Liver (tissue), 9 donors: ENCODE data around the gene SLC4A3. TPM values are rescaled to one million over a fixed set of nuclear protein-coding genes. Genes with fewer than 3 reads are reported as not detected.

Experiments used
- DNase-seq: peaks from one replicate; pipeline ENCODE4 v3.0.0-alpha.2; 2017; ENCODE audit warnings: low spot score
- H3K27ac ChIP-seq, 2 donors: one replicate each; pipeline ENCODE4 v1.7.0; 2013; ENCODE audit warnings: inconsistent platforms in 2 of 2, low read length in 2 of 2, control low read depth in 1 of 2, low read depth in 1 of 2, mild to moderate bottlenecking in 1 of 2
- H3K27me3 ChIP-seq, 4 donors: one replicate each; pipeline versions ENCODE4 v1.6.1 to v1.7.0; 2013; ENCODE audit warnings: low read length in 3 of 4, inconsistent platforms in 1 of 4, mild to moderate bottlenecking in 1 of 4, moderate library complexity in 1 of 4; ENCODE audit not compliant: control insufficient read depth in 4 of 4, insufficient read depth in 4 of 4
- H3K36me3 ChIP-seq, 4 donors: one replicate each; pipeline versions ENCODE4 v1.6.1 to v1.7.0; 2013; ENCODE audit warnings: low read length in 3 of 4, mild to moderate bottlenecking in 3 of 4, low read depth in 1 of 4, moderate library complexity in 1 of 4; ENCODE audit not compliant: control insufficient read depth in 4 of 4, insufficient read depth in 3 of 4
- H3K4me1 ChIP-seq, 4 donors: one replicate each; pipeline versions ENCODE4 v1.6.1 to v1.7.0; 2013; ENCODE audit warnings: low read length in 3 of 4, mild to moderate bottlenecking in 3 of 4, moderate library complexity in 1 of 4; ENCODE audit not compliant: control insufficient read depth in 4 of 4, insufficient read depth in 4 of 4
- H3K4me3 ChIP-seq, 3 donors: one replicate each; pipeline versions ENCODE4 v1.6.1 to v1.7.0; 2013; ENCODE audit warnings: low read length in 3 of 3, control low read depth in 1 of 3, low read depth in 1 of 3, mild to moderate bottlenecking in 1 of 3
- H3K9ac ChIP-seq, 2 donors: one replicate each; pipeline ENCODE4 v1.7.0; 2013; ENCODE audit warnings: low read length in 2 of 2, mild to moderate bottlenecking in 2 of 2, moderate library complexity in 2 of 2, control low read depth in 1 of 2, low read depth in 1 of 2
- H3K9me3 ChIP-seq, 4 donors: one replicate each; pipeline versions ENCODE4 v1.6.1 to v1.7.0; 2013; ENCODE audit warnings: low read length in 3 of 4; ENCODE audit not compliant: control insufficient read depth in 4 of 4
- EGR1 ChIP-seq, 2 donors: IDR thresholded peaks; 2 replicates each; pipeline ENCODE4 v1.6.1; 2016 to 2018; ENCODE audit warnings: antibody characterized with exemption in 2 of 2, low read depth in 2 of 2
- FOXA2 ChIP-seq: IDR thresholded peaks from 2 replicates; pipeline ENCODE4 v1.6.1; 2016; ENCODE audit warnings: antibody characterized with exemption
- GABPA ChIP-seq, 2 donors: IDR thresholded peaks in 1 of 2; conservative IDR thresholded peaks in 1 of 2; 2 replicates each; pipeline ENCODE4 v1.6.1; 2016; ENCODE audit warnings: antibody characterized with exemption in 2 of 2, mild to moderate bottlenecking in 1 of 2, moderate library complexity in 1 of 2
- HNF4A ChIP-seq, 2 donors: conservative IDR thresholded peaks; 2 replicates each; pipeline ENCODE4 v1.6.1; 2016; ENCODE audit warnings: antibody characterized with exemption in 2 of 2, mild to moderate bottlenecking in 2 of 2
- HNF4G ChIP-seq: IDR thresholded peaks from 2 replicates; pipeline ENCODE4 v1.6.1; 2016; ENCODE audit warnings: antibody characterized with exemption
- JUND ChIP-seq, 2 donors: IDR thresholded peaks; 2 replicates each; pipeline ENCODE4 v1.6.1; 2016; ENCODE audit warnings: antibody characterized with exemption in 2 of 2
- RAD21 ChIP-seq, 2 donors: IDR thresholded peaks; 2 replicates each; pipeline ENCODE4 v1.6.1; 2016; ENCODE audit warnings: antibody characterized with exemption in 2 of 2, mild to moderate bottlenecking in 2 of 2
- REST ChIP-seq: IDR thresholded peaks from 2 replicates; pipeline ENCODE4 v1.6.1; 2016; ENCODE audit warnings: antibody characterized with exemption, mild to moderate bottlenecking
- RXRA ChIP-seq, 2 donors: IDR thresholded peaks; 2 replicates each; pipeline ENCODE4 v1.6.1; 2017 to 2018; ENCODE audit warnings: antibody characterized with exemption in 2 of 2, mild to moderate bottlenecking in 1 of 2
- SP1 ChIP-seq: IDR thresholded peaks from 2 replicates; pipeline ENCODE4 v1.6.1; 2018; ENCODE audit warnings: antibody characterized with exemption, mild to moderate bottlenecking
- TAF1 ChIP-seq: conservative IDR thresholded peaks from 2 replicates; pipeline ENCODE4 v1.6.1; 2016; ENCODE audit warnings: antibody characterized with exemption, mild to moderate bottlenecking
- YY1 ChIP-seq: IDR thresholded peaks from 2 replicates; pipeline ENCODE4 v1.6.1; 2016; ENCODE audit warnings: antibody characterized with exemption, mild to moderate bottlenecking
- WGBS: extraction: QIAGEN DNeasy Blood & Tissue Kit; methylation state at CpG from one replicate; pipeline ENCODE4 v1.1.7; 2013; 5-methylcytosine and 5-hydroxymethylcytosine counted together
- polyA plus RNA-seq, 2 donors: library from polyadenylated mRNA; stranded (reverse) in 1 of 2; unstranded in 1 of 2; fragments of 200-250 nt in 1 of 2; fragments of >200 nt in 1 of 2; fragmentation: Nextera tagmentation in 1 of 2; extraction: Ambion mirVana in 1 of 2; gene quantifications; one replicate each; pipeline versions ENCODE4 v1.2.1 to v1.2.3, GENCODE V29; 2013 to 2015
- total RNA-seq, 2 donors: library from RNA; depleted of rRNA; stranded (reverse); fragments of >200 nt; gene quantifications; one replicate each; pipeline ENCODE4 v1.2.3, GENCODE V29; 2014
- TF ChIP-seq, protein P1 (sequence below): IDR thresholded peaks from 2 replicates; pipeline ENCODE4 v1.6.1; 2016; ENCODE audit warnings: antibody characterized with exemption
- TF ChIP-seq, protein P2 (sequence below): IDR thresholded peaks from 2 replicates; pipeline ENCODE4 v1.6.1; 2016; ENCODE audit warnings: antibody characterized with exemption
- TF ChIP-seq, protein P3 (sequence below): IDR thresholded peaks from 2 replicates; pipeline ENCODE4 v1.6.1; 2016; ENCODE audit warnings: antibody characterized with exemption
- donor health status: healthy.
- donor health status: healthy.
- donor health status: healthy.
- donor health status: healthy.
- donor health status: healthy.

SLC4A3 gene
- total and polyA plus RNA-seq, 4 donors = 0.08 to 0.19 (median 0.08) TPM

GRCh38 chr2:219665926-219666325 lies 38.5 kb downstream of the SLC4A3 start:
- Histone ChIP-seq H3K9ac (no peak overlapping the region), H3K36me3 (no peaks in the 10 kb centered on the region), H3K9me3 (peaks cover 0 to 5% (median 2%) of the 10 kb centered on the region in 4 donors), H3K4me1 (no peaks in the 10 kb centered on the region), H3K27ac (no peak overlapping the region), H3K4me3 (no peak overlapping the region), H3K27me3 (no peaks in the 10 kb centered on the region)
- TF ChIP-seq HNF4A (conservative IDR thresholded peaks at IDR 0.05) = no peak
- no peak for TF ChIP-seq EGR1 (IDR thresholded peaks at IDR 0.05; ENCODE audit: low read depth in 2 of 2)
- TF ChIP-seq, protein P1, sequence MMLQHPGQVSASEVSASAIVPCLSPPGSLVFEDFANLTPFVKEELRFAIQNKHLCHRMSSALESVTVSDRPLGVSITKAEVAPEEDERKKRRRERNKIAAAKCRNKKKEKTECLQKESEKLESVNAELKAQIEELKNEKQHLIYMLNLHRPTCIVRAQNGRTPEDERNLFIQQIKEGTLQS = no peak
- no peak for DNase-seq
- 74% methylated on average over 6 of the region's 6 CpGs for WGBS

DNA sequence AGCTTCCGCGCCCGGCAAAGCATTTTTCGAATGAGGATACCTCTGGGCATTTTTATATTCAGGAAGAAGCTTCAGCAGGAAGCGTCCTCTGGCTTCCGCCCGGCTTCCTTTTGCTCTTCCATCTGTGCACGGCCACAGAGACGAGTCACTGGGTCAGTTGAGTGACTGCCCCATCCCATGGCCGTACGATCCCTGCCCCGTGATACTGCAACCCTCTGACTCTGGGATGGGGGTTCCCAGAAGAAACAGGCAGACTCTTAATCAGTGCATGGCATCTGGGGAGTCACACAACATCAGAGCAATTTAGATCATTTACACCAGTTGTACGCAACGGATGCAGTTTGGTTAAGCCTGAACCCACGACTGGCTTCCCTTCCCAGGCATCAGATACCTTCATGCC lies 40.9 kb downstream of the SLC4A3 start:
- H3K9me3 ChIP-seq = no peaks in the 10 kb centered on the region
- H3K27me3 ChIP-seq = no peaks in the 10 kb centered on the region
- 86% methylated on average over 15 of the region's 15 CpGs for WGBS
- H3K27ac ChIP-seq = no peak overlapping the region
- no peaks in the 10 kb centered on the region for H3K4me1 ChIP-seq
- no peaks in the 10 kb centered on the region for H3K36me3 ChIP-seq
- TF ChIP-seq, protein P2, sequence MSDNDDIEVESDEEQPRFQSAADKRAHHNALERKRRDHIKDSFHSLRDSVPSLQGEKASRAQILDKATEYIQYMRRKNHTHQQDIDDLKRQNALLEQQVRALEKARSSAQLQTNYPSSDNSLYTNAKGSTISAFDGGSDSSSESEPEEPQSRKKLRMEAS = no peak
- TF ChIP-seq HNF4G (no peak), RAD21 (IDR thresholded peaks at IDR 0.05) (no peak), HNF4A (conservative IDR thresholded peaks at IDR 0.05) (no peak), JUND (IDR thresholded peaks at IDR 0.05) (no peak), SP1 (no peak), GABPA (IDR thresholded peaks at IDR 0.05 in 1 of 2, conservative IDR thresholded peaks at IDR 0.05 in 1 of 2) (no peak), RXRA (IDR thresholded peaks at IDR 0.05) (no peak), YY1 (no peak), REST (no peak), FOXA2 (no peak), TAF1 (no peak)
- TF ChIP-seq, protein P3, sequence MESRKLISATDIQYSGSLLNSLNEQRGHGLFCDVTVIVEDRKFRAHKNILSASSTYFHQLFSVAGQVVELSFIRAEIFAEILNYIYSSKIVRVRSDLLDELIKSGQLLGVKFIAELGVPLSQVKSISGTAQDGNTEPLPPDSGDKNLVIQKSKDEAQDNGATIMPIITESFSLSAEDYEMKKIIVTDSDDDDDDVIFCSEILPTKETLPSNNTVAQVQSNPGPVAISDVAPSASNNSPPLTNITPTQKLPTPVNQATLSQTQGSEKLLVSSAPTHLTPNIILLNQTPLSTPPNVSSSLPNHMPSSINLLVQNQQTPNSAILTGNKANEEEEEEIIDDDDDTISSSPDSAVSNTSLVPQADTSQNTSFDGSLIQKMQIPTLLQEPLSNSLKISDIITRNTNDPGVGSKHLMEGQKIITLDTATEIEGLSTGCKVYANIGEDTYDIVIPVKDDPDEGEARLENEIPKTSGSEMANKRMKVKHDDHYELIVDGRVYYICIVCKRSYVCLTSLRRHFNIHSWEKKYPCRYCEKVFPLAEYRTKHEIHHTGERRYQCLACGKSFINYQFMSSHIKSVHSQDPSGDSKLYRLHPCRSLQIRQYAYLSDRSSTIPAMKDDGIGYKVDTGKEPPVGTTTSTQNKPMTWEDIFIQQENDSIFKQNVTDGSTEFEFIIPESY = no peak
- TF ChIP-seq, protein P1 = no peak
- DNase-seq = no peak
- no peak overlapping the region for H3K9ac ChIP-seq
- H3K4me3 ChIP-seq = no peak overlapping the region
